Lower leg skin (tissue), 3 donors: ENCODE data around the gene TRIM25.

Experiments
- POLR2A ChIP-seq, 2 donors: fragments of 450-650 bp; IDR thresholded peaks; one replicate each; pipeline ENCODE4 v1.6.1; 2016 to 2017; ENCODE audit warnings: antibody characterized with exemption in 2 of 2, mild to moderate bottlenecking in 1 of 2, moderate library complexity in 1 of 2
- TF ChIP-seq, protein P1 (sequence below), 3 donors: fragments of 450-650 bp; IDR thresholded peaks; one replicate each; pipeline ENCODE4 v1.5.1; 2016; ENCODE audit warnings: antibody characterized with exemption in 3 of 3, mild to moderate bottlenecking in 3 of 3, moderate library complexity in 2 of 3

DNA sequence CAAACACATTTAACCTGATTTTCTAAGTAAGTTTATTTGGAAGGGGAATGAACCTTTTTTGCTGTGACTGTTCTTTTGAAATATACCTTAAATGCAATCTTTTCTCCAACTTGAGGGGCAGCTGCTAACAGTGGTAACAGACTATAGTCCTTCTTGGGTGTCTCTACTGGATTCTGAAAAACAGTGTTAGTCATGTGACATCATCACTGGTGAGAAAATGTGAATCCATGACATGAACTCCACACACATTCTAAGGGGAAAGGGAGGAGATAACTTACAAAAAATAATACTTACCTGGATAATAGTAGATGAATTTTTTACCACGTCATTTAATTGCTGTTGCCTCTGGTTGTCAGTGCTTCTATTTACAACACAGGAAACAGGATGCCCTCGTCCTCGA, 35.7 kb upstream of the TRIM25 start:
- TF ChIP-seq, protein P1, sequence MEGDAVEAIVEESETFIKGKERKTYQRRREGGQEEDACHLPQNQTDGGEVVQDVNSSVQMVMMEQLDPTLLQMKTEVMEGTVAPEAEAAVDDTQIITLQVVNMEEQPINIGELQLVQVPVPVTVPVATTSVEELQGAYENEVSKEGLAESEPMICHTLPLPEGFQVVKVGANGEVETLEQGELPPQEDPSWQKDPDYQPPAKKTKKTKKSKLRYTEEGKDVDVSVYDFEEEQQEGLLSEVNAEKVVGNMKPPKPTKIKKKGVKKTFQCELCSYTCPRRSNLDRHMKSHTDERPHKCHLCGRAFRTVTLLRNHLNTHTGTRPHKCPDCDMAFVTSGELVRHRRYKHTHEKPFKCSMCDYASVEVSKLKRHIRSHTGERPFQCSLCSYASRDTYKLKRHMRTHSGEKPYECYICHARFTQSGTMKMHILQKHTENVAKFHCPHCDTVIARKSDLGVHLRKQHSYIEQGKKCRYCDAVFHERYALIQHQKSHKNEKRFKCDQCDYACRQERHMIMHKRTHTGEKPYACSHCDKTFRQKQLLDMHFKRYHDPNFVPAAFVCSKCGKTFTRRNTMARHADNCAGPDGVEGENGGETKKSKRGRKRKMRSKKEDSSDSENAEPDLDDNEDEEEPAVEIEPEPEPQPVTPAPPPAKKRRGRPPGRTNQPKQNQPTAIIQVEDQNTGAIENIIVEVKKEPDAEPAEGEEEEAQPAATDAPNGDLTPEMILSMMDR (IDR thresholded peaks at IDR 0.05), result no peak
- TF ChIP-seq POLR2A (IDR thresholded peaks at IDR 0.05), result no peak
